Endothelial cell of umbilical vein (primary cell): ENCODE results near the gene CSNK1D. TPM values are rescaled to one million over a fixed set of nuclear protein-coding genes. Genes with fewer than 3 reads are reported as not detected.

ENCODE experiments used
- BruUV-seq: library from RNA; stranded (reverse); fragments of 400-500 nt; replicated peaks from 2 replicates; lab custom pipeline; 2021; lab: Mats Ljungman, UMichigan
- CTCF ChIA-PET: fragments of 300-600, 350-600 bp; sonication (Branson Sonifier 250); formaldehyde crosslinking; loops from one replicate; lab custom pipeline; 2021; ENCODE audit warnings: antibody characterized with exemption, inconsistent platforms; lab: Charles Lee
- POLR2A ChIA-PET: fragments of 300-600, 350-600 bp; sonication (Branson Sonifier 250); formaldehyde crosslinking; loops from one replicate; lab custom pipeline; 2021; ENCODE audit warnings: antibody characterized with exemption, inconsistent platforms; lab: Charles Lee
- DNase-seq: peaks from one replicate; pipeline ENCODE4 v3.0.0-alpha.2; 2011; ENCODE audit warnings: low read depth, low spot score
- FAIRE-seq: peaks from 2 replicates; lab custom pipeline; 2011; peaks lifted over from hg19 to GRCh38; lab: Jason Lieb, UNC
- H2AFZ ChIP-seq: 2 replicates; pipeline ENCODE4 v1.6.0; 2012; ENCODE audit warnings: low read depth, low read length, control low read depth, inconsistent platforms
- H3K27ac ChIP-seq: 2 replicates; pipeline ENCODE4 v1.5.1; 2011; ENCODE audit warnings: low read depth, mild to moderate bottlenecking, control low read depth, low read length, moderate library complexity; ENCODE audit not compliant: insufficient read depth
- H3K27me3 ChIP-seq, 2 experiments: 2 replicates each; pipeline versions ENCODE4 v1.6.0 to v1.6.1; 2011; ENCODE audit warnings: low read length in 2 of 2, mixed read lengths in 1 of 2; ENCODE audit not compliant: control insufficient read depth in 2 of 2, insufficient read depth in 2 of 2
- H3K36me3 ChIP-seq, 2 experiments: 2 replicates in 1 of 2; 3 replicates in 1 of 2; pipeline ENCODE4 v1.5.1; 2011; ENCODE audit warnings: low read length in 2 of 2, mild to moderate bottlenecking in 1 of 2, moderate library complexity in 1 of 2; ENCODE audit not compliant: control insufficient read depth in 2 of 2, insufficient read depth in 2 of 2; ENCODE audit errors: extremely low read depth in 1 of 2
- H3K4me1 ChIP-seq: 3 replicates; pipeline ENCODE4 v1.5.1; 2011; ENCODE audit warnings: mild to moderate bottlenecking, low read length; ENCODE audit not compliant: control insufficient read depth, insufficient read depth; ENCODE audit errors: extremely low read depth
- H3K4me2 ChIP-seq: 2 replicates; pipeline ENCODE4 v1.6.1; 2011; ENCODE audit warnings: low read length, control low read depth, mixed read lengths; ENCODE audit not compliant: insufficient read depth
- H3K4me3 ChIP-seq, 3 experiments: fragments of 200-600 bp in 1 of 3; sonication (generic), shearing (Covaris generic) in 1 of 3; replicated peaks in 1 of 3; 2 replicates each; pipeline ENCODE4 v1.5.1; 2011 to 2016; ENCODE audit warnings: control low read depth in 3 of 3, low read length in 3 of 3, mild to moderate bottlenecking in 2 of 3, inconsistent platforms in 1 of 3, low read depth in 1 of 3, moderate library complexity in 1 of 3; ENCODE audit not compliant: insufficient read depth in 1 of 3
- H3K79me2 ChIP-seq: 2 replicates; pipeline ENCODE4 v1.6.0; 2012; ENCODE audit warnings: low read length, inconsistent platforms; ENCODE audit not compliant: control insufficient read depth, insufficient read depth
- H3K9ac ChIP-seq: replicated peaks from 2 replicates; pipeline ENCODE3; 2011; ENCODE audit warnings: low read length, control low read depth; ENCODE audit not compliant: insufficient read depth; ENCODE audit errors: extremely low read depth
- H3K9me1 ChIP-seq: replicated peaks from 3 replicates; pipeline ENCODE4 v1.6.0; 2011; ENCODE audit warnings: mild to moderate bottlenecking, low read length; ENCODE audit not compliant: control insufficient read depth, insufficient read depth; ENCODE audit errors: extremely low read depth
- H3K9me3 ChIP-seq: replicated peaks from 2 replicates; pipeline ENCODE4 v1.5.1; 2012; ENCODE audit warnings: low read length, inconsistent platforms; ENCODE audit not compliant: control insufficient read depth, insufficient read depth
- H4K20me1 ChIP-seq: replicated peaks from 2 replicates; pipeline ENCODE3; 2011; ENCODE audit warnings: mild to moderate bottlenecking, low read length; ENCODE audit not compliant: control insufficient read depth, insufficient read depth; ENCODE audit errors: extremely low read depth
- CTCF ChIP-seq, 2 donors: IDR thresholded peaks; 1 replicate in 1 of 2; 2 replicates in 1 of 2; pipeline ENCODE4 v1.5.1; 2011; ENCODE audit warnings: low read length in 2 of 2, mild to moderate bottlenecking in 2 of 2, moderate library complexity in 2 of 2, control low read depth in 1 of 2, inconsistent platforms in 1 of 2, low read depth in 1 of 2; ENCODE audit not compliant: insufficient read depth in 1 of 2; ENCODE audit errors: extremely low read depth in 1 of 2
- EZH2 ChIP-seq: IDR thresholded peaks from 2 replicates; pipeline ENCODE4 v1.6.1; 2012; ENCODE audit warnings: borderline replicate concordance, low read depth, mild to moderate bottlenecking, moderate library complexity, low read length, inconsistent platforms; ENCODE audit not compliant: severe bottlenecking
- FOS ChIP-seq: IDR thresholded peaks from 2 replicates; pipeline ENCODE4 v1.6.1; 2011; ENCODE audit warnings: mild to moderate bottlenecking, low read length, moderate library complexity, borderline replicate concordance; ENCODE audit not compliant: insufficient read depth
- GATA2 ChIP-seq: IDR thresholded peaks from 2 replicates; pipeline ENCODE4 v1.7.0; 2011; ENCODE audit warnings: low read depth, mild to moderate bottlenecking, moderate library complexity, mixed read lengths, low read length; ENCODE audit not compliant: insufficient read length, insufficient read depth
- JUN ChIP-seq: IDR thresholded peaks from 2 replicates; pipeline ENCODE4 v1.6.1; 2011; ENCODE audit warnings: borderline replicate concordance, low read depth; ENCODE audit not compliant: insufficient read length, insufficient read depth
- MYC ChIP-seq: IDR thresholded peaks from one replicate; pipeline ENCODE4 v1.6.1; 2011; ENCODE audit warnings: mild to moderate bottlenecking, low read depth, low read length
- POLR2A ChIP-seq: IDR thresholded peaks from 2 replicates; pipeline ENCODE4 v1.6.1; 2012; ENCODE audit warnings: low read depth, mild to moderate bottlenecking, control low read depth, low read length
- POLR2AphosphoS5 ChIP-seq: IDR thresholded peaks from 2 replicates; pipeline ENCODE4 v1.6.1; 2012; ENCODE audit warnings: low read depth, mild to moderate bottlenecking, control low read depth, low read length, moderate library complexity; ENCODE audit not compliant: insufficient read depth
- dilution Hi-C: fragments of 300-500 bp; cut with MboI; formaldehyde crosslinking; loops from one replicate; pipeline ENCODE4 v1.15.0; 2019; ENCODE audit warnings: low sequenced_read_pairs; ENCODE audit not compliant: extremely low pct_ligation_motif_present
- intact Hi-C: fragments of 100-400 bp; cut with micrococcal nuclease; formaldehyde crosslinking; loops from one replicate; pipeline ENCODE4 v1.10.0; 2022
- polyA plus RNA-seq, 4 experiments: library from polyadenylated mRNA; depleted of rRNA in 3 of 4; stranded (reverse) in 3 of 4; unstranded in 1 of 4; fragments of >200 nt; gene quantifications; 2 replicates each; pipeline versions ENCODE4 v1.2.1 to v1.2.3, GENCODE V29; 2011 to 2012; ENCODE audit warnings: missing spikeins in 1 of 4
- total RNA-seq: library from RNA; stranded (reverse); gene quantifications from 2 replicates; pipeline ENCODE4 v1.2.3, GENCODE V29; 2021
- TF ChIP-seq, protein P1 (sequence below): IDR thresholded peaks from 2 replicates; pipeline ENCODE4 v1.6.1; 2011; ENCODE audit not compliant: insufficient read depth, insufficient read length

CSNK1D gene
- total and polyA plus RNA-seq, 2 donors (not counting 3 experiments of a cell fraction or from before 2014, with no cell fraction given) = 127 to 155 TPM

DNA sequence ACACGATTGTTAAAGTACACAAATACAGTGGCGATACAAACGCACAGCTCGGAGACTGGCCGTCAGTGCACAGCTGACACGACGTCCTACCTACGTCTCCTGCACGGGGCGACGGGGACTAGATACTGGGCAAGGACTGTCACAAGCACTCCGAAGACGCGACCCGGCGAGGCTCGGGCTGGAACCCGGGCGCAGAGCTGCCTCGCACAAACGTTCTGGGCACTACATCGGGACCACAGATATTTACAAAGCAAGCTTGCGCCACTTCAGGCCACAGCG, 30.9 kb downstream of the CSNK1D start:
- H3K4me2 ChIP-seq = no peak overlapping the region
- H2AFZ ChIP-seq = no peak overlapping the region
- H3K79me2 ChIP-seq = peaks cover 37% of the 10 kb centered on the region
- FAIRE-seq (no peak), DNase-seq (no peak)
- H3K9me1 ChIP-seq = no peaks in the 10 kb centered on the region
- H3K36me3 ChIP-seq = peaks cover 17 to 52% of the 10 kb centered on the region in 2 experiments
- no peak for TF ChIP-seq FOS
- no peak for TF ChIP-seq CTCF (IDR thresholded peaks at IDR 0.05; ENCODE audit: extremely low read depth in 1 of 2, insufficient read depth in 1 of 2, low read depth in 1 of 2, low read length in 2 of 2)
- TF ChIP-seq GATA2 = no peak
- no peak for TF ChIP-seq MYC
- TF ChIP-seq, protein P1, sequence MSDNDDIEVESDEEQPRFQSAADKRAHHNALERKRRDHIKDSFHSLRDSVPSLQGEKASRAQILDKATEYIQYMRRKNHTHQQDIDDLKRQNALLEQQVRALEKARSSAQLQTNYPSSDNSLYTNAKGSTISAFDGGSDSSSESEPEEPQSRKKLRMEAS = no peak
- TF ChIP-seq POLR2AphosphoS5 = no peak
- TF ChIP-seq POLR2A = no peak
- no peak for TF ChIP-seq JUN
- no peak for TF ChIP-seq EZH2
- dilution Hi-C loops (no loop called here), intact Hi-C loops (loop anchor here (5.0 to 10.0 kb wide), 2 partner anchors 35 to 172 kb away; partner anchors contain the start of genes HEXD and OGFOD3)
- no peaks in the 10 kb centered on the region for H3K27me3 ChIP-seq
- CTCF ChIA-PET = interaction anchor here (1.4 to 6.7 kb wide), 5 partner anchors 13 to 212 kb away, joined by 4 to 52 read pairs (median 9); partner anchors contain the start of gene SLC16A3
- POLR2A ChIA-PET = no interaction called here
- peaks cover 35% of the 10 kb centered on the region for H3K4me1 ChIP-seq
- no peak overlapping the region for H3K27ac ChIP-seq
- H3K4me3 ChIP-seq = no peak overlapping the region
- H3K9me3 ChIP-seq = no peaks in the 10 kb centered on the region
- BruUV-seq = no TSS peak
- H3K9ac ChIP-seq = no peak overlapping the region
- H4K20me1 ChIP-seq = peaks cover 2% of the 10 kb centered on the region
